Measurements from ENCODE around the gene CEACAM3. TPM values are rescaled to one million over a fixed set of nuclear protein-coding genes. Genes with fewer than 3 reads are reported as not detected.
A peak's percentile ranks its signal among the peaks of the same experiment; 100 is the strongest.
"Not testable (repeated sequence)": the region's sequence is repeated elsewhere in the genome, so short reads cannot be mapped to it uniquely, and the experiment has no call there.

CEACAM3 gene
- total RNA-seq: not detected in 2 replicates
- polyA plus RNA-seq: not detected in 2 replicates

- H3K79me2 ChIP-seq: no peaks in the 10 kb centered on the region
- no peaks in the 10 kb centered on the region for H3K36me3 ChIP-seq (replicated peaks; ENCODE audit: insufficient read depth, low read depth)
- no peak within 1 kb of the TSS for H3K27ac ChIP-seq
- DNase-seq (ENCODE audit: low spot score): no peak
- H3K4me1 ChIP-seq (ENCODE audit: insufficient read depth): no peaks in the 10 kb centered on the region
- no peak within 1 kb of the TSS for H3K4me2 ChIP-seq
- no peak within 1 kb of the TSS for H3K4me3 ChIP-seq
- H3K9me3 ChIP-seq (ENCODE audit: low read depth): no peaks in the 10 kb centered on the region
- H2AFZ ChIP-seq: no peak within 1 kb of the TSS
- TF ChIP-seq EZH2phosphoT487 (IDR thresholded peaks at IDR 0.05; ENCODE audit: low read depth, severe bottlenecking, unreplicated experiment) (no peak), EZH2 (IDR thresholded peaks at IDR 0.05; ENCODE audit: borderline replicate concordance) (no peak), CTCF (IDR thresholded peaks at IDR 0.05; ENCODE audit: poor library complexity) (no peak)
- no peaks in the 10 kb centered on the region for H3K9me2 ChIP-seq (replicated peaks; ENCODE audit: insufficient read depth)
- H3K27me3 ChIP-seq: peaks cover 5% of the 10 kb centered on the region
- H4K20me1 ChIP-seq (ENCODE audit: insufficient read depth, poor library complexity, severe bottlenecking): no peaks in the 10 kb centered on the region
Measured at GRCh38 chr19:41796362-41796761, at the start of gene CEACAM3. Gene CEACAM3, plus strand, starts transcription at chr19:41796587. Its CDS starts 91 bp downstream, at chr19:41796678.

- 38% methylated on average over 11 of the region's 11 CpGs for WGBS (ENCODE audit: low lambda C conversion rate, missing lambda C conversion rate)
- no peaks in the 10 kb centered on the region for H3K36me3 ChIP-seq (replicated peaks; ENCODE audit: insufficient read depth, low read depth)
- no peaks in the 10 kb centered on the region for H3K9me2 ChIP-seq (replicated peaks; ENCODE audit: insufficient read depth)
- H2AFZ ChIP-seq: no peak overlapping the region
- TF ChIP-seq CTCF (IDR thresholded peaks at IDR 0.05; ENCODE audit: poor library complexity) (peak; percentile 34), EZH2 (IDR thresholded peaks at IDR 0.05; ENCODE audit: borderline replicate concordance) (no peak), EZH2phosphoT487 (IDR thresholded peaks at IDR 0.05; ENCODE audit: low read depth, severe bottlenecking, unreplicated experiment) (no peak)
- DNase-seq (ENCODE audit: low spot score): peak; percentile 56
- no peak overlapping the region for H3K4me2 ChIP-seq
- no peaks in the 10 kb centered on the region for H4K20me1 ChIP-seq (ENCODE audit: insufficient read depth, poor library complexity, severe bottlenecking)
- no peak overlapping the region for H3K4me3 ChIP-seq
- H3K27ac ChIP-seq: no peak overlapping the region
- H3K79me2 ChIP-seq: no peaks in the 10 kb centered on the region
- H3K27me3 ChIP-seq: no peaks in the 10 kb centered on the region
- no peaks in the 10 kb centered on the region for H3K9me3 ChIP-seq (ENCODE audit: low read depth)
- H3K4me1 ChIP-seq (ENCODE audit: insufficient read depth): no peaks in the 10 kb centered on the region
Measured at GRCh38 chr19:41746593-41747227, 49.7 kb upstream of the CEACAM3 start.

- Histone ChIP-seq H4K20me1 (ENCODE audit: insufficient read depth, poor library complexity, severe bottlenecking) (no peaks in the 10 kb centered on the region), H3K9me3 (ENCODE audit: low read depth) (no peaks in the 10 kb centered on the region), H3K36me3 (replicated peaks; ENCODE audit: insufficient read depth, low read depth) (no peaks in the 10 kb centered on the region), H2AFZ (no peak overlapping the region), H3K4me2 (no peak overlapping the region), H3K79me2 (no peaks in the 10 kb centered on the region), H3K4me3 (no peak overlapping the region), H3K4me1 (ENCODE audit: insufficient read depth) (no peaks in the 10 kb centered on the region), H3K9me2 (replicated peaks; ENCODE audit: insufficient read depth) (no peaks in the 10 kb centered on the region), H3K27me3 (no peaks in the 10 kb centered on the region), H3K27ac (no peak overlapping the region)
- no peak for DNase-seq (ENCODE audit: low spot score)
- WGBS (ENCODE audit: low lambda C conversion rate, missing lambda C conversion rate): 64% methylated on average over 3 of the region's 3 CpGs
- TF ChIP-seq CTCF (IDR thresholded peaks at IDR 0.05; ENCODE audit: poor library complexity): no peak
- no peak for TF ChIP-seq EZH2phosphoT487 (IDR thresholded peaks at IDR 0.05; ENCODE audit: low read depth, severe bottlenecking, unreplicated experiment)
- TF ChIP-seq EZH2 (IDR thresholded peaks at IDR 0.05; ENCODE audit: borderline replicate concordance): no peak
Measured at GRCh38 chr19:41748012-41748411, 48.4 kb upstream of the CEACAM3 start.

GRCh38 chr19:41750248-41751134 is 45.9 kb upstream of the CEACAM3 start:
- H3K9me3 ChIP-seq (ENCODE audit: low read depth); H3K36me3 ChIP-seq (replicated peaks; ENCODE audit: insufficient read depth, low read depth); H4K20me1 ChIP-seq (ENCODE audit: insufficient read depth, poor library complexity, severe bottlenecking); H3K79me2 ChIP-seq; DNase-seq (ENCODE audit: low spot score); H3K9me2 ChIP-seq (replicated peaks; ENCODE audit: insufficient read depth); H3K4me1 ChIP-seq (ENCODE audit: insufficient read depth); H3K4me3 ChIP-seq; H3K27me3 ChIP-seq; H3K4me2 ChIP-seq; H3K27ac ChIP-seq; H2AFZ ChIP-seq: not testable (repeated sequence)
- 58% methylated on average over 9 of the region's 10 CpGs for WGBS (ENCODE audit: low lambda C conversion rate, missing lambda C conversion rate)
